MCF 10A (cell line): ENCODE data around the gene LRCOL1. TPM values are rescaled to one million over a fixed set of nuclear protein-coding genes. Genes with fewer than 3 reads are reported as not detected.

ENCODE experiments used
- BruUV-seq: library from RNA; stranded (reverse); fragments of 400-500 nt; replicated peaks from 2 replicates; lab custom pipeline; 2021; lab: Mats Ljungman, UMichigan
- CTCF ChIA-PET: fragments of 300-600 bp; sonication (Branson Sonifier 250); formaldehyde crosslinking; extraction: SDS; loops from one replicate; lab custom pipeline; 2021; ENCODE audit warnings: antibody characterized with exemption, inconsistent platforms; lab: Yijun Ruan, JAX
- POLR2A ChIA-PET: fragments of 300-600, 350-650 bp; sonication (Branson Sonifier 250); formaldehyde crosslinking; extraction: SDS; loops from one replicate; lab custom pipeline; 2020; ENCODE audit warnings: antibody characterized with exemption, inconsistent platforms; lab: Yijun Ruan, JAX
- DNase-seq: peaks from one replicate; pipeline ENCODE4 v3.0.0-alpha.2; 2018; ENCODE audit not compliant: unreplicated experiment
- H3K27ac Mint-ChIP-seq: one replicate; pipeline ENCODE4 v1.8.0; 2022; ENCODE audit warnings: mild to moderate bottlenecking, low read depth, mixed read lengths; ENCODE audit not compliant: unreplicated experiment
- H3K27me3 Mint-ChIP-seq: one replicate; pipeline ENCODE4 v1.8.0; 2022; ENCODE audit warnings: mixed read lengths; ENCODE audit not compliant: insufficient read depth, unreplicated experiment
- H3K36me3 Mint-ChIP-seq: one replicate; pipeline ENCODE4 v1.8.0; 2022; ENCODE audit warnings: mild to moderate bottlenecking, moderate library complexity, mixed read lengths; ENCODE audit not compliant: insufficient read depth, unreplicated experiment
- H3K4me1 Mint-ChIP-seq: one replicate; pipeline ENCODE4 v1.8.0; 2022; ENCODE audit warnings: mixed read lengths; ENCODE audit not compliant: insufficient read depth, unreplicated experiment
- H3K4me3 Mint-ChIP-seq: one replicate; pipeline ENCODE4 v1.8.0; 2022; ENCODE audit warnings: mild to moderate bottlenecking, moderate library complexity, mixed read lengths; ENCODE audit not compliant: unreplicated experiment
- H3K9me3 Mint-ChIP-seq: one replicate; pipeline ENCODE4 v1.8.0; 2022; ENCODE audit warnings: mixed read lengths; ENCODE audit not compliant: unreplicated experiment
- intact Hi-C: fragments of 100-400 bp; cut with micrococcal nuclease; formaldehyde crosslinking; loops from 2 replicates; pipeline ENCODE4 v1.14.1; 2022
- total RNA-seq: library from RNA; stranded (reverse); gene quantifications from 2 replicates; pipeline ENCODE4 v1.2.3, GENCODE V29; 2022
- TF ChIP-seq, protein P1 (sequence below): fragments of 200-600 bp; IDR thresholded peaks from one replicate; pipeline ENCODE4 v1.8.0; 2022; ENCODE audit warnings: antibody characterized with exemption, mild to moderate bottlenecking; ENCODE audit not compliant: unreplicated experiment

Gene LRCOL1
- total RNA-seq, 1 experiment from 2014 or later: not detected

DNA sequence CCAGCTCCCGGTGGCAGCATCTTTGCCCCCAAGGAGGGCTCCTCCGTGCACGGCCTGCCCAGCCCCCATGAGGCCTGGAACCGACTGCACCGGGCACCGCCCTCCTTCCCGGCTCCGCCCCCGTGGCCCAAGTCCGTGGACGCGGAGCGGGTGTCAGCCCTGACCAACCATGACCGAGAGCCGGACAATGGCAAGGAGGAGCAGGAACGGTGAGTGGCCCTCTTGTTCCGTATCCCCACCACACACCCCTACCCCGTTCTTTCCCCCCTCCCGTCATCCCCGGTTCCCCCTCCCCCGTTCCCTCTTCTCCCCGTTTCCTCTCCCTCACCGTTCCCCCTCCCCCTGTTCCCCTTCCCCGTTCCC, 28.3 kb downstream of the LRCOL1 start:
- no TSS peak for BruUV-seq
- peaks cover 18% of the 10 kb centered on the region for H3K36me3 Mint-ChIP-seq
- intact Hi-C loops: no loop called here
- H3K27me3 Mint-ChIP-seq: no peaks in the 10 kb centered on the region
- H3K4me3 Mint-ChIP-seq: no peak overlapping the region
- no peaks in the 10 kb centered on the region for H3K4me1 Mint-ChIP-seq
- DNase-seq: no peak
- TF ChIP-seq, protein P1, sequence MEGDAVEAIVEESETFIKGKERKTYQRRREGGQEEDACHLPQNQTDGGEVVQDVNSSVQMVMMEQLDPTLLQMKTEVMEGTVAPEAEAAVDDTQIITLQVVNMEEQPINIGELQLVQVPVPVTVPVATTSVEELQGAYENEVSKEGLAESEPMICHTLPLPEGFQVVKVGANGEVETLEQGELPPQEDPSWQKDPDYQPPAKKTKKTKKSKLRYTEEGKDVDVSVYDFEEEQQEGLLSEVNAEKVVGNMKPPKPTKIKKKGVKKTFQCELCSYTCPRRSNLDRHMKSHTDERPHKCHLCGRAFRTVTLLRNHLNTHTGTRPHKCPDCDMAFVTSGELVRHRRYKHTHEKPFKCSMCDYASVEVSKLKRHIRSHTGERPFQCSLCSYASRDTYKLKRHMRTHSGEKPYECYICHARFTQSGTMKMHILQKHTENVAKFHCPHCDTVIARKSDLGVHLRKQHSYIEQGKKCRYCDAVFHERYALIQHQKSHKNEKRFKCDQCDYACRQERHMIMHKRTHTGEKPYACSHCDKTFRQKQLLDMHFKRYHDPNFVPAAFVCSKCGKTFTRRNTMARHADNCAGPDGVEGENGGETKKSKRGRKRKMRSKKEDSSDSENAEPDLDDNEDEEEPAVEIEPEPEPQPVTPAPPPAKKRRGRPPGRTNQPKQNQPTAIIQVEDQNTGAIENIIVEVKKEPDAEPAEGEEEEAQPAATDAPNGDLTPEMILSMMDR: no peak
- no peaks in the 10 kb centered on the region for H3K9me3 Mint-ChIP-seq
- ChIA-PET POLR2A (no interaction called here), CTCF (interaction anchor here (0.6 kb wide), 2 partner anchors 18 to 19 kb away, joined by 3 to 4 read pairs; no protein-coding TSS in a partner anchor)
- H3K27ac Mint-ChIP-seq: no peak overlapping the region

DNA sequence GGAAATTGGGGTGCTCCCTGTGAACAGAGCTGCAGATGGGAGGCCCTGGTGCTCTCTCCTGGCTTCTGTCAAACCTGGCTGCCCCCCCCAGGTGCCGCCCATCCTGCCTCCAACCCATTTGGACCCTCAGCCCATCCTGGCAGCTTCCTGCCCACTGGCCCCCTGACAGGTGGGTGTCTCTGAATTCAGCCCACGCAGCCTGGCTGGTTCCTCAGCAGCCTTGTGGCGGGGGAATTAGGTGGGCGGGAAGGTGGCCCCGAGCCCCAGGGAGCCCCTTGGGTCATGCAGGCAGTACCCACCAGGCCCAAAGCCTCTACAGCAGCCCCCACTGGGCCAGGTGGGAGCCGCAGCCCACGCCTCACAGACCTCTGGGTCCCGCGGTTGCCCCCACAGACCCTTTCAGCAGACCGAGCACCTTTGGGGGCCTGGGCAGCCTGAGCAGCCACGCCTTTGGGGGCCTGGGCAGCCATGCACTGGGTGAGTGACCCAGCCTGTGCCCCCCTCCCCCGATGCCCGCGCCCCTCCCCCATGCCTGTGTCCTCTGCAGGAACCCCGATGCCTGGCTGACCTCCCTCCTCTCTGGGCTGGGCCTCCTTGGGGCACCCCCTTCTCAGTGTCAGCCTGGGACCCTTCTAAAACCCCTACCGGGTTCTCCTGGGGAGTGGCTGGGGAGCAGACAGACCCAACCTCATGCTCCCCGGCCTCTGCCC, 28.9 kb downstream of the LRCOL1 start:
- ChIA-PET POLR2A (interaction anchor here (0.6 kb wide), 1 partner anchor 395 kb away, joined by 3 read pairs; no protein-coding TSS in a partner anchor), CTCF (interaction anchor here (0.6 kb wide), 1 partner anchor 17 kb away, joined by 4 read pairs; no protein-coding TSS in a partner anchor)
- TF ChIP-seq, protein P1: no peak
- H3K27ac Mint-ChIP-seq: no peak overlapping the region
- no peaks in the 10 kb centered on the region for H3K27me3 Mint-ChIP-seq
- no peak for DNase-seq
- intact Hi-C loops: no loop called here
- BruUV-seq: no TSS peak
- H3K4me1 Mint-ChIP-seq: no peaks in the 10 kb centered on the region
- no peak overlapping the region for H3K4me3 Mint-ChIP-seq
- H3K36me3 Mint-ChIP-seq: peaks cover 18% of the 10 kb centered on the region
- no peaks in the 10 kb centered on the region for H3K9me3 Mint-ChIP-seq

GRCh38 chr12:132580701-132581292, 29.6 kb downstream of the LRCOL1 start:
- no peak for DNase-seq
- Mint-ChIP-seq H3K27ac (no peak overlapping the region), H3K36me3 (peaks cover 22% of the 10 kb centered on the region), H3K27me3 (no peaks in the 10 kb centered on the region), H3K9me3 (no peaks in the 10 kb centered on the region), H3K4me1 (no peaks in the 10 kb centered on the region), H3K4me3 (no peak overlapping the region)
- BruUV-seq: no TSS peak
- POLR2A ChIA-PET: interaction anchor here (0.6 to 1.2 kb wide), 2 partner anchors 29 to 395 kb away, joined by 3 read pairs; no protein-coding TSS in a partner anchor
- TF ChIP-seq, protein P1: no peak
- intact Hi-C loops: no loop called here
- CTCF ChIA-PET: interaction anchor here (0.7 kb wide), 1 partner anchor 165 kb away, joined by 3 read pairs; no protein-coding TSS in a partner anchor

- CTCF ChIA-PET: interaction anchor here (0.6 to 1.5 kb wide), 4 partner anchors 17 to 164 kb away, joined by 3 read pairs; no protein-coding TSS in a partner anchor
These were observed 30.6 kb downstream of the LRCOL1 start for GRCh38 chr12:132579744-132580143.

More at GRCh38 chr12:132579744-132580143, 30.6 kb downstream of the LRCOL1 start:
- no peak overlapping the region for H3K4me3 Mint-ChIP-seq
- no TSS peak for BruUV-seq
- POLR2A ChIA-PET: interaction anchor here (1.2 to 1.5 kb wide), 2 partner anchors 12 to 30 kb away, joined by 3 read pairs; no protein-coding TSS in a partner anchor
- no peaks in the 10 kb centered on the region for H3K4me1 Mint-ChIP-seq
- no peaks in the 10 kb centered on the region for H3K27me3 Mint-ChIP-seq
- intact Hi-C loops: no loop called here
- peaks cover 29% of the 10 kb centered on the region for H3K36me3 Mint-ChIP-seq
- no peaks in the 10 kb centered on the region for H3K9me3 Mint-ChIP-seq
- TF ChIP-seq, protein P1: no peak
- DNase-seq: no peak
- no peak overlapping the region for H3K27ac Mint-ChIP-seq
